Mucosa of gallbladder (tissue), 1 donor: Measurements from ENCODE around the gene PIM1. TPM values are rescaled to one million over a fixed set of nuclear protein-coding genes. Genes with fewer than 3 reads are reported as not detected.

Experiments
- DNase-seq: peaks from one replicate; pipeline ENCODE4 v3.0.0-alpha.2; 2020; ENCODE audit warnings: low spot score
- total RNA-seq: library from RNA; stranded (reverse); gene quantifications from one replicate; pipeline ENCODE4 v1.2.1, GENCODE V29; 2021
- donor health status: DM: no; HTN: no; CAD: no.

PIM1 gene
- total RNA-seq, 1 donor from 2014 or later, result 21.8 TPM

DNA sequence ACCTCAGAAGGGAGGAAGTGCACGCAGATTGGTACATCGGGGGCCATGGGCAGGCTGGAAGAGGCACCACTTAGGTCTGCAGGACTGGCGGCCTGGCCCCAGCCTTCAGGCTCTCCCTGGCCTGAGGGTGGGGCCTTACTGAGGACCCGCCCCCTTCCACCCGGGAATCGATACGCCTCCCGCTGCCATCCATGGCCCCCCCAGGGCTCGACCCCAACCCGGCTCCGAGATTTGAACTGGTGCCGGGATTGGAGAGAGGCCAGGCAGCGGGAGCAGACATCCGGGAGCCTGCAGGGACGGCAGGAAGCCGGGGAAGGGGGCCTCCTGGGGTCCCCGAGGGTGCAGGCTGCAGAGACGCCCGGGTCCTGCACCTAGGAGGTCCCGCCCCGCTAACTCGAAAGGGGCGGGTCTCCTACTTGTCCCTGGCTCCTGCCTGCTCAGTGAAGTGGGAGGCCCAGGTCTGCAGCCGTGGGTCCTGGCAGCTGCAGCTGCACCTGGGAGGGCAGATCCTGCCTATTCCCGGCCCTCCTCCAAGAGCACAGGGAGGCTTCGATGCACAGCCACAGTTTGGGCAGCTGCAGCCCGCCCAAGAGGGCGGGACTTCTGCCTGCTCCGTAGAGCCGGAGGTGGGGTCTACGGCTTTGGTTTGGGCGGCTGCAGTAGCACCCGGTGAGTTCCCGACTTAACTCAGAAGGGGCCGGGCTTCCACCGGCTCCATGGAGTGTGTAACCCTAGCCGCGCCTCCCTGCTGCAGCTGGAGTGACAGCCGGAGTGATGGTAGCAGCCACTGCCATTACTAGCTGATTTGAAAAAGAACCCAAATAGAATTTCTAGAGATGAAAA, 52.4 kb downstream of the PIM1 start:
- peak; percentile 70 for DNase-seq

DNA sequence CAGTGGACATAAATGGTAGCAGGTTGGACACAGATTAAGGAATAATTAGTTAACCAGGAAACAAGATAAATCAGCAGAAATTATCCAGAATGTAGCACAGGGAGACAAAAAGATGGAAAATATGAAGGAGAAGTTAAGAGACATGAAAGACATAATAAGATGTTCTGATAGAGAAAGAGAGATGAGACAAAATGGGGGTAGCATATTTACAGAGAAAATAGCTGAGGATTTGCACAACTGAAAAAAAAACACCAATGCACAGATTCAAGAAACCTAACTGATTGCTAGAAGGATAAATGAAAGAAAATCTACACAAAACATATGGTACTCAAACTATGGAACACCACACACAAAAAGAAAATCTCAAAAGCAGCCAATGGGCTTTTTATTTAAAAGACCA, 53.0 kb downstream of the PIM1 start:
- no peak for DNase-seq

Other genes with a start within 250 kb of the PIM1 start
- gene PI16, start 215.4 kb upstream of the PIM1 start, total RNA-seq, result 16.2 TPM
- gene MTCH1, start 184.0 kb upstream of the PIM1 start, total RNA-seq, result 206 TPM
- gene FGD2, start 164.5 kb upstream of the PIM1 start, total RNA-seq, result 20.5 TPM
- 15.3 TPM for gene TBC1D22B, start 87.6 kb downstream of the PIM1 start, total RNA-seq
- 0.55 TPM for gene TMEM217, start 88.0 kb downstream of the PIM1 start, total RNA-seq
- gene RNF8, start 183.8 kb downstream of the PIM1 start, total RNA-seq, result 17.7 TPM